Left ventricle myocardium inferior (tissue), 1 donor: ENCODE measurements around the gene MRTFB. TPM values are rescaled to one million over a fixed set of nuclear protein-coding genes. Genes with fewer than 3 reads are reported as not detected.

ENCODE experiments used
- DNase-seq: peaks from one replicate; pipeline ENCODE4 v3.0.0-alpha.2; 2020
- H3K27ac ChIP-seq: fragments of 200-600 bp; replicated peaks from 2 replicates; pipeline ENCODE4 v1.8.0; 2021
- H3K27me3 ChIP-seq: fragments of 200-600 bp; 2 replicates; pipeline ENCODE4 v1.8.0; 2021; ENCODE audit warnings: low read depth
- H3K36me3 ChIP-seq: fragments of 200-600 bp; 2 replicates; pipeline ENCODE4 v1.8.0; 2021
- H3K4me1 ChIP-seq: fragments of 200-600 bp; 2 replicates; pipeline ENCODE4 v1.8.0; 2021
- H3K4me3 ChIP-seq: fragments of 200-600 bp; 2 replicates; pipeline ENCODE4 v1.8.0; 2021; ENCODE audit warnings: mild to moderate bottlenecking, moderate library complexity
- H3K9me3 ChIP-seq: fragments of 200-600 bp; replicated peaks from 2 replicates; pipeline ENCODE4 v1.8.0; 2021
- intact Hi-C: fragments of 100-400 bp; cut with micrococcal nuclease; formaldehyde crosslinking; loops from one replicate; pipeline ENCODE4 v1.11.0; 2022
- total RNA-seq: library from RNA; stranded (reverse); fragmentation: NEBNext Ultra II Directional; extraction: Animal tissue kit (Norgen Biotek cat#: 25700); gene quantifications from one replicate; pipeline ENCODE4 v1.2.1, GENCODE V29; 2021
- TF ChIP-seq, protein P1 (sequence below): fragments of 200-600 bp; IDR thresholded peaks from 2 replicates; pipeline ENCODE4 v1.8.0; 2021; ENCODE audit warnings: antibody characterized with exemption, mild to moderate bottlenecking, borderline replicate concordance
- donor health status: DM: no; HTN: yes; CAD: no; lungs with severe emphysema.

The MRTFB gene
- total RNA-seq, 1 donor from 2014 or later, result 24.3 TPM

- peaks cover 1% of the 10 kb centered on the region for H3K4me1 ChIP-seq
- peaks cover 5% of the 10 kb centered on the region for H3K36me3 ChIP-seq
- H3K27me3 ChIP-seq, result no peaks in the 10 kb centered on the region
- no peak overlapping the region for H3K27ac ChIP-seq
- no peak overlapping the region for H3K4me3 ChIP-seq
- no peak for DNase-seq
- intact Hi-C loops, result no loop called here
- H3K9me3 ChIP-seq, result peaks cover 11% of the 10 kb centered on the region
- TF ChIP-seq, protein P1, sequence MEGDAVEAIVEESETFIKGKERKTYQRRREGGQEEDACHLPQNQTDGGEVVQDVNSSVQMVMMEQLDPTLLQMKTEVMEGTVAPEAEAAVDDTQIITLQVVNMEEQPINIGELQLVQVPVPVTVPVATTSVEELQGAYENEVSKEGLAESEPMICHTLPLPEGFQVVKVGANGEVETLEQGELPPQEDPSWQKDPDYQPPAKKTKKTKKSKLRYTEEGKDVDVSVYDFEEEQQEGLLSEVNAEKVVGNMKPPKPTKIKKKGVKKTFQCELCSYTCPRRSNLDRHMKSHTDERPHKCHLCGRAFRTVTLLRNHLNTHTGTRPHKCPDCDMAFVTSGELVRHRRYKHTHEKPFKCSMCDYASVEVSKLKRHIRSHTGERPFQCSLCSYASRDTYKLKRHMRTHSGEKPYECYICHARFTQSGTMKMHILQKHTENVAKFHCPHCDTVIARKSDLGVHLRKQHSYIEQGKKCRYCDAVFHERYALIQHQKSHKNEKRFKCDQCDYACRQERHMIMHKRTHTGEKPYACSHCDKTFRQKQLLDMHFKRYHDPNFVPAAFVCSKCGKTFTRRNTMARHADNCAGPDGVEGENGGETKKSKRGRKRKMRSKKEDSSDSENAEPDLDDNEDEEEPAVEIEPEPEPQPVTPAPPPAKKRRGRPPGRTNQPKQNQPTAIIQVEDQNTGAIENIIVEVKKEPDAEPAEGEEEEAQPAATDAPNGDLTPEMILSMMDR, result no peak
These were observed 36.0 kb upstream of the MRTFB start for GRCh38 chr16:14035092-14035491.

DNA sequence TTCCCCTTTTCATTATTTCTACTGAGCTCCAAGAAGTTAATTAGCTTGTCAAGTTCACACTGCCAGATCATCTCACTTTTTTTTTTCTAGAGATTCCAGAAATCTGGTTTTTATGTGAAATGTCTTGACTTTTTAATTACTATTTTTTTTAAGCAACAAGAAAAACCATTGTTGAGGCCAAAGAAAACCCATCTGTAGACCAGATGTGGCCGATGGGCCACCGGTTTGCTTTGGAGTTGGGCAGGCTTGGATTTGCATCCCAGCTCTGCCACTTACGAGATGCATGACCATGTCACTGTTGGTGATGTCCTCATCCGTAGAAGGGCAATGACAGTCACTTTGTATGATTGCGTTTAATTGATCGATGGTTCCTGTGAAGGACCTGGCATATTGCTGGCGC, 34.2 kb upstream of the MRTFB start:
- Histone ChIP-seq H3K4me3 (no peak overlapping the region), H3K27me3 (no peaks in the 10 kb centered on the region), H3K36me3 (peaks cover 5% of the 10 kb centered on the region), H3K4me1 (no peaks in the 10 kb centered on the region), H3K27ac (no peak overlapping the region), H3K9me3 (peaks cover 11% of the 10 kb centered on the region)
- TF ChIP-seq, protein P1, result no peak
- intact Hi-C loops, result no loop called here
- no peak for DNase-seq

GRCh38 chr16:14037960-14038359, 33.2 kb upstream of the MRTFB start:
- Histone ChIP-seq H3K27me3 (no peaks in the 10 kb centered on the region), H3K36me3 (peaks cover 5% of the 10 kb centered on the region), H3K4me1 (peaks cover 9% of the 10 kb centered on the region), H3K27ac (no peak overlapping the region), H3K4me3 (no peak overlapping the region), H3K9me3 (peaks cover 11% of the 10 kb centered on the region)
- intact Hi-C loops, result no loop called here
- no peak for DNase-seq
- TF ChIP-seq, protein P1, result no peak

DNA sequence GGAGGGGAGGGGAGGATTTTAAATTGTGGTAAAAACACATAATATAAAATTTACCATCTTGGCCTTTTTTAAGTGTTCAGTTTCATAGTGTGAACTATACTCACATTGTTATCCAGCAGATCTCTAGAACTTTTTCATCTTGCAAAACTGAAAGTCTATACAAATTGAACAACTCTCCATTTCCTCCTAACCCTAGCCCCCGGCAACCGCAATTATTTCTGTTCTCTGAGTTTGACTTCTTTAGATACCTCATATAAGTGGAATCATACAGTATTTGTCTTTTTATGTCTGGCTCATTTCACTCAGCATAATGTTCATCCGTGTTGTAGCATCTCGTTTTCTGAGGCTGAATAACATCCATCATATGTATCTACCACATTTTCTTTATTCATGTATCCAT, 30.0 kb upstream of the MRTFB start:
- Histone ChIP-seq H3K36me3 (peaks cover 5% of the 10 kb centered on the region), H3K27ac (no peak overlapping the region), H3K4me3 (no peak overlapping the region), H3K4me1 (peaks cover 17% of the 10 kb centered on the region), H3K27me3 (no peaks in the 10 kb centered on the region), H3K9me3 (peaks cover 11% of the 10 kb centered on the region)
- intact Hi-C loops, result no loop called here
- TF ChIP-seq, protein P1, result no peak
- DNase-seq, result no peak

DNA sequence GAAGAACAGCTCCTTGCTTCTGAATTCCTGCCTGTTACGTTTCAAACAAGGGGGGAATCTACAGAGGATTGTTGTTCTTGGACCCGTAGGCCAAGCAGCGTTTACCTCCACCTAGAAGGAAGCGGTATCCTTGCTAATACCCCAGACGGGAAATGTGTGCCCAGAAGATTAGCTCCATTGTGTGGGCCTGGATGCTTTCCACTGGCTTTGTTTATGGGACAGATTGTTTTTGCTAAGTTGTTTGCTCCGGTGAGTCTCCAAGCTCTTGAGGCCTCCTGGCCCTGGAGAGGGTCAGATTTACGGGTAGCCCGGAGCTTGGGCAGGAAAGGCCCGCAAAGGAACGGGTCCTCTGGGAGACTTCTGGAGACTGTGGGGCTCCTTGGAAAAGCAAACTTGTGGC, 28.4 kb upstream of the MRTFB start:
- TF ChIP-seq, protein P1, result no peak
- intact Hi-C loops, result no loop called here
- Histone ChIP-seq H3K27me3 (no peaks in the 10 kb centered on the region), H3K9me3 (peaks cover 11% of the 10 kb centered on the region), H3K4me1 (peaks cover 17% of the 10 kb centered on the region), H3K4me3 (no peak overlapping the region), H3K27ac (peak overlapping the region; percentile 76), H3K36me3 (peaks cover 5% of the 10 kb centered on the region)
- no peak for DNase-seq

GRCh38 chr16:14043278-14043677, 27.8 kb upstream of the MRTFB start:
- Histone ChIP-seq H3K9me3 (peaks cover 10% of the 10 kb centered on the region), H3K27ac (peak overlapping the region; percentile 76), H3K4me3 (no peak overlapping the region), H3K27me3 (no peaks in the 10 kb centered on the region), H3K4me1 (peaks cover 17% of the 10 kb centered on the region), H3K36me3 (peaks cover 5% of the 10 kb centered on the region)
- DNase-seq, result no peak
- intact Hi-C loops, result no loop called here
- TF ChIP-seq, protein P1, result no peak
